HG03159 (cell line): Measurements from ENCODE around the gene METTL26.

Experiments
- ATAC-seq: cut with Tn5 transposase; IDR thresholded peaks from one replicate; pipeline ENCODE4 v1.9.1; 2021; ENCODE audit warnings: mild to moderate bottlenecking, moderate library complexity; ENCODE audit not compliant: unreplicated experiment

METTL26 gene

DNA sequence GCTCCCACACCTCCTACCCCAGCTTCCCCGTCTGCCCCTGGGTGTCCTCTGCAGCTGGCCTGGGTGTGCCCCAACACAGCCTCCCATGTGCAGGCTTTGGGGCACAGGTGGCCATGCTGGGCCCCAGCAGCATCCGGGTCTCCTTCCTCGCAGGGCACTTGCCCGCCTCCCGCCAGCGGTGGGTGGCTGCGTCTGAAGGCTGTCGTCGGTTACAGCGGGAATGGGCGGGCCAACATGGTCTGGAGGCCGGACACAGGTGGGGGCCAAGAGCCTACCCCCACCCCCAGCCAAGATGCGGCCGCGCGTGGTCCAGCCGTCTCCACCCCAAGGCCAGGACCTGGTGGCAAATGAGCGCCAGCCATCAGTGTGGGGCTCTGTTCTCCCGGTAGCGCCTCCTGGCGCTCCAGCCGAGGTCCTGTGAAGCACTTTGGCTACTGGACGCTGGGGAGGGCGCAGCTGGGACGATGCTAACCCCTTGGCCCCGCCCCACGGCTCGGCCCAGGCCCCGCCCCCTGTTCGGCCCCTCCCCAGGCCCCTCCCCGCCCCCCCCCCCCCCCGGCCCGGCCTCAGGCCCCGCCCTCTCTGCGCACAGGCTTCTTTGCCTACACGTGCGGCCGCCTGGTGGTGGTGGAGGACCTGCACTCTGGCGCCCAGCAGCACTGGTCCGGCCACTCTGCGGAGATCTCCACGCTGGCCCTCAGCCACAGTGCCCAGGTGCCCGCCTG is 24.5 kb upstream of the METTL26 start:
- ATAC-seq: peak; percentile 60

DNA sequence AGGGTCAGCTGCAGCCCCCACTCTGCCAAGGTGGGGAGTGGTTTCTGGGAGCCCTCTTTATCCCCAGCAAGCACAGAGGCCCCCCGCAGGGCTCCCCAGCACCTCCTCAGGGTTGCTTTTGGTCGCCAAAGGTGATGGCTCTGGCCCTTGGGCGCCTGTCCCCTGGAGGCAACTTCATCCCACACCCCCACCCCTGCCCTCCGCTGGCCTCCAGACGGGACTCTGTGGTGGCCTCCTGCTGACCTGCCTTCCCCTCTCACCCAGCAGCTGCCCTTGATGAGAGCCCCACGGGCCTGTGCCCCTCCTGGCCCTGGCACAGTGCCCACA is 24.0 kb upstream of the METTL26 start:
- no peak for ATAC-seq

DNA sequence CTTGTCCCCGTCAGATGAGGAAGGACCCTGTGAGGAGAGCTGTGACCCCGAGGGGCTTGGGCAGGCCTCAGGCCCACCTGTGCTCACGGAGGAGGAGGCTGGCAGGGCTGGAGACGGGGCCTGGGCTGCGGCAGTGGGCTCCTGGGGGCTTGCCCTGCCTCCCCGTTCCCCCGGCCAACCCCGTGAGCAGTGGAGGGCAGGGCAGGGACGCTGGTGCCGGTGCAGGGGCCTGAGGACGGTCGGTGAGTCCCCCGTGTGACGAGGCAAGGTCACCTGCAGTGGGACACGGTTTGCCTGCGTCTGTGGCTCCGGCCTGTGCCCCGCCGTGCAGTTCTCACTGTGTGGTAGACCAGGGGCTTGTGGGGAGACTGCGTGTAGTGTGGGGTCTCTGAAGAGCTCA is 23.5 kb upstream of the METTL26 start:
- no peak for ATAC-seq

DNA sequence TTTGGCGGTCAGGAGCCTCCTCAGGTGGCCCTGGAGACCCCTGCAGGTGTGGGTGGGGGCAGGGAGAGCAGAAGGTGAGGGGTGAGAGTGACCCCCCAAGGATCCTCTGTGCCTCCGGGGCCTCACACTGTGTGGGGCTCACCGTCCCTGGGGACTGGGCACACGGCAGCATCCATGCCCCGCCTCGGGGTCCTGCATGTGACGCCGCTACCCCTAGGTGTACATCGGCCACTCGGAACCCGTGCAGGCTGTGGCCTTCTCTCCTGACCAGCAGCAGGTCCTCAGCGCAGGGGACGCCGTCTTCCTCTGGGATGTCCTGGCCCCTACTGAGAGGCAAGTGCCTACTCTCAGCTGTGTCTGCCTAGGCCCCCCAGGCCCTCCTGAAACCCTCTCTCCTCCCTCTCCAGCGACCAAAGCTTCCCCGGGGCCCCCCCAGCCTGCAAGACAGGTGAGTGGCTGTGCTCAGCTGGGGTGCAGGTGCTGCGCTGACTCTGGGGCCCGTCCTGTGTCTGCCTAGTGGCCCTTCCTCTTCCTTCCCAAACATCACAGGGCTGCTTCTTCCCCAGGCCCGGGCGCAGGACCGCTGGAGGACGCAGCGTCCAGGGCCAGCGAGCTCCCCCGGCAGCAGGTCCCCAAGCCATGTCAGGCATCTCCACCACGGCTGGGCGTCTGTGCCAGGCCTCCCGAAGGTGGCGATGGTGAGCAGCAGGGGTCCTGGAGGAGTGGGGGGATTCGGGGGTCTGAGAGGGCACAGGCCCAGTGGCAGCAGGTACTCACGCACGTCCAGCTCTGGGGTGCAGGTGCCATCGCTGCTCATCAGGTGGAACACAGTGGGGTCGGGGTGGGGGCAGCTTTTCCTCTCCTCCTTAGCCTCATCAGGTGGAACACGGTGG is 22.8 kb upstream of the METTL26 start:
- no peak for ATAC-seq

DNA sequence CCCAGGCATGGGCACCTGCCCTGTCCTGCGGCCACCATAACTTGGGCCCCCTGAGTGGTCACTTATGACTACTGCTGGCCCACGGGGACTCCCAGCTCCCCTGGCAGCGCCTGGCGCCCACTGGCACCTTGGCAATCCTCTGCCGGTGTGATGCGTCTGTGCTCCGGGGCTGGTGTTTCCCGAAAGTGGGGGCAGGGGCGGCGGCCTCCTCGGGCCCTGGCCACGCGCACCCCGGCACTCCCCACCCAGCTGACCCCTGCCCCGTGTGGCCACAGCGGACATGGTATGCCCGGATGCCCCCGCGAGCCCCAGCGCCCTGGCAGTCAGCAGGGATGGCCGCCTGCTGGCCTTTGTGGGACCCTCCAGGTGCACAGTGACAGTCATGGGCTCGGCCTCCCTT is 21.4 kb upstream of the METTL26 start:
- no peak for ATAC-seq

DNA sequence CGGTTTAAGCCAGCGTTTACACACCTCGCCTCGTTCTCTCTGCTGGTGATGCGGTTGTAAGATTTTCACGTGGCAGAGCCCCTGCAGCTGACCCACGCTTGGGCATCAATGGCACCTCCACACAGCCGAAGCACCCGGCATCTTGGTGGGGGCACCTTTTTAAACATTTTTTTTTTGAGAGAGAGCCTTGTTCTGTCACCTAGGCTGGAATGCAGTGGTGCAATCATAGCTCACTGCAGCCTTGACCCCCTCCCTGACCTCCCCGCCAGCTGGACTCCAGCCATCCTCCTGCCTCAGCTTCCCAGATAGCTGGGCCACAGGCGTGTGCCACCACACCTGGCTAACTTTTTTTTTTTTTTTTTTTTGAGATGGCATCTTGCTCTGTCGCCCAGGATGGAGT is 17.9 kb upstream of the METTL26 start:
- ATAC-seq: no peak

DNA sequence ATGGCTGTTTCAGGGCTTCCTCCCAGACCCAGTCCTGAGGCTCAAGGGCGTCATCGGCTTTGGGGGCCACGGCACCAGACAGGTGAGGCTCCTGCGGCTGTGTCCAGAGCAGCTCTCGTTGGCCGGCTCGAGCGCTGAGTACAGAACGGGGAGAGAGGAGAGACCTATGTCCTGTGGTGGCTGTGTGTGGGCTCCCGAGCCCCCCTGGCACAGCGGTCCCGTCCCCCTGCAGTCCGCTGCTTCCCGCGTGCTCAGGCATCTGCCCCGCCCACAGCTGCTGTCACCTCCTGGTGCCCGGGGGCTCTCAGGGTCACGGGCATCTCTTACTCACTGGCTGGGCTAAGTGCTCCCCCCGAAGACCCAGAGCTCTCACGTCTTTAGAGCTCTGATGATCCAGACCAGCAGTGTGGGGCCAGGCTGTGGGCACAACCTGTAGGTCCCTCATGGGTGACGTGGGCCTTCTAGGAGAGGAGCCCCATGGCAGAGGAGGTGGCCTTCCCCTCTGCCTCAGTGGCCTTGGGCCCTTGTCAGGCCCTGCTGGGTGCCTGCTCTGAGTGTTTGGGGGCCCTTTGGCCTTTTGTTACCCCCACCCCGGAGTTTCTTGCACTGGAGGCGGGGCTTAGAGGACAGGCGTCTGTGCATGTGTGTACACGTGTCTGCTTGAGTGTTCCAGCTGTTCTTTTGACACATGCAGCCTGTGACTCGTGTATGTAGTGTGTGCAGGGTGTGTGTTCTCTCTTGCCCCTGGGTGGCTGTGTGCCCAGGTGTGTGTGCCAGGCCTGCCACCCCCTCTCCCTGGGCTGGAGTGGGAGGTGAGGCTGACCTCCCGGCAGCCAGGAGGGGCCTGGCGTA is 16.6 kb upstream of the METTL26 start:
- no peak for ATAC-seq

DNA sequence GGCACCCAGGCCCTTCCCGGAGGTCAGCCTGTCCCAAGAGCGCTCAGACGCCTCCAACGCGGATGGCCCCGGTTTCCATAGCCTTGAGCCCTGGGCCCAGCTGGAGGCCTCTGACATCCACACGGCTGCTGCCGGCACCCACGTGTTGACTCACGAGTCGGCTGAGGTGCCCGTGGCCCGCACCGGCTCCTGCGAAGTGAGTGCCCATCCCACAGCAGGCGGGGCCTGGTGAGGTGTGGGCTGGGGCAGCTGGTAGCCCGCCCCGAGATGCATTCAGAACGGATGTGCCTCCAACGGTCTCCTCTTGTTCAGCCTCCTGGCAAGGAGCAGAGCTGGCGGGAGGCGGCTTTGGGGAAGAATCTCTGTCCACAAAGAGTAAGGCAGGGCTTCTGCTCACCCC is 15.7 kb upstream of the METTL26 start:
- ATAC-seq: no peak

DNA sequence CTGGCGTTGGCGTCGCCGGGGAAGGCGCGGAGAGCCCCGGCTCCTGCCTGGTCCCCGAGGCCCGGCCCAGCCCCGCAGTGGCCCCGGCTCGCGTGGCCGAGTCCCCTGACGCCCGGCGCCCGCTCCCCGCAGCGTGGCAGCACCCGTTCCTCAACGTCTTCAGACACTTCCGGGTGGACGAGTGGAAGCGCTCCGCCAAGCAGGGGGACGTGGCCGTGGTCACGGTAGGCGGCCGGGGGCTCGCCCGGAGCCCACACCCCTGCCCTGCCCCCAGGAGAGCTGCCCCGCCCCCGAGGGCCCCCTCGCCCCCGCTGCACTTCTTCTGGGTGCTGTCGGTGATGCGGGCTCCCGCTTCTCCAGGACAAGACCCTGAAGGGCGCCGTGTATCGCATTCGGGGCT is 13.5 kb upstream of the METTL26 start:
- peak; percentile 17 for ATAC-seq

DNA sequence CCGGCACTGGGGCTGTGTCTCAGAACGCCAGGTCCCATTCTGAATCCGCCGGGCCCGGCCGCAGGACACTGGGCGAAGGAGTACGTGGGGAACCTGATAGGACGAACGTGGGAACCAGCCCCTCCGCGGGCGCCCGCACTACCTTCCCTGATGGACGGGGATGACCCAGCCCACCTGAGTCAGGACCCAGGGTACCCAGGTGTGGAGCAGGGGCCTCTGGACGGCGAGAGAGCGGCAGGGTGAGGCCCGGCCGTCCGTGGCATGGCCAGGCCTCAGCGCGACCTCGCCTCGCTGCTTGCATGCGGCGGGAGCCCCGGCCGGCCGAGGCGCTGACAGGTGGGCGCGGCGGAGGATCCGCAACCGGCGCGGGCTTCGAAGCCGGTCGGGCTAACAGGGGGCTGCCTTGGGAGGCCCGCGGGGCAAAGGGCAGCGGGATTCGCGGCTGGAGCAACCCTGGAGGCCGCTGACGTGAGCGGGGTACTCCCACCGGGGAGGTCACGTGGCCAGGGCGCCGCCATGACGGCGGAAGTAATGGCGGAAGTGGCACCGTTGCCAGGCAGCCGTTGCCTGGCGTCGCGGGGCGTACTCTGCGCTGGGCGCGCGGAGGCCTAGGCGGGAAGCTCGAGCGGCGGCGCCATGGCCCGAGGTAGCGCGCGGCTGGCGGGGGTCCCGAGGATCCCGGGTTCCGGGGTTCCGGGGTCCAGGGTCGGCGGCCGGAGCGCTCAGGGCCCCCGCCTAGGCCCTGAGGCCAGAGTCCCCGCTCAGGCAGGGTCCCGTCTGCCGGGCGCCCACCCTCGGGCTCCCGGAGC is 12.9 kb upstream of the METTL26 start, which contains the start of gene WDR90:
TSS of gene WDR90 (plus strand) at position 585 of the 809 bp plus-strand sequence. CDS start at position 637, 52 bp downstream.
- ATAC-seq: peak; percentile 82

DNA sequence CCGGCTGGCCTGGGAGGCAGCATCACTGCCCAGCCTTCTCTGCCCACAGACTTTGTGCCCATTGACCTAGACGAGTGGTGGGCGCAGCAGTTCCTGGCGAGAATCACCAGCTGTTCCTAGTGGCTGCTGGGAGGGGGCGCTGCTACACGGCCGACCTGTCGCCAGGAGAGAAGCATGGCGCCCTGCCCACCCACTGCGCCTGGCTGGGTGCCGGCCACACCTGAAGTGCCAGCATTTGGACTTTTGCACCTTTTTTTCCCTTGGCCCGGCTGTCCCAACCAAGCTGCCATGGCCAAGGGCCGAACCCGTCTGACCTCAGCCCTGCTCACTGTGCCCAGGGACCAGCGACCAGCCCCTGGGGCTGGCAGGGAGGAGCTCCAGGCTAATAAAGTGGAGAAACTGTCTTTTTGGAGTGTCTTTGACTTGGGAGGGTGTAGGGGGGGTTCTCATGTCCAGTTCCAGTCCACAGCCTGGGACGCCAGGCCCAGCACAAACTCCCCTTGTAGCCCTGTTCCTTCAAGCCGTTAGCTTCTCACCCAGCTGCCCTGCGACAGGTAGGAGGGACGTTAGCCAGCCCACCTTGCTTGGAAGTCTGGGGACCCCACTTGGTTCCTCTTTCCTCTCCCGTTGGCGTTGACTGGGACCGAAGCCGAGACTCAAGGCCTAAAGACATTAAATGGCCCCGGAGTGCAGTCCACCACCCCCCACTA is 12.1 kb upstream of the METTL26 start:
- no peak for ATAC-seq

DNA sequence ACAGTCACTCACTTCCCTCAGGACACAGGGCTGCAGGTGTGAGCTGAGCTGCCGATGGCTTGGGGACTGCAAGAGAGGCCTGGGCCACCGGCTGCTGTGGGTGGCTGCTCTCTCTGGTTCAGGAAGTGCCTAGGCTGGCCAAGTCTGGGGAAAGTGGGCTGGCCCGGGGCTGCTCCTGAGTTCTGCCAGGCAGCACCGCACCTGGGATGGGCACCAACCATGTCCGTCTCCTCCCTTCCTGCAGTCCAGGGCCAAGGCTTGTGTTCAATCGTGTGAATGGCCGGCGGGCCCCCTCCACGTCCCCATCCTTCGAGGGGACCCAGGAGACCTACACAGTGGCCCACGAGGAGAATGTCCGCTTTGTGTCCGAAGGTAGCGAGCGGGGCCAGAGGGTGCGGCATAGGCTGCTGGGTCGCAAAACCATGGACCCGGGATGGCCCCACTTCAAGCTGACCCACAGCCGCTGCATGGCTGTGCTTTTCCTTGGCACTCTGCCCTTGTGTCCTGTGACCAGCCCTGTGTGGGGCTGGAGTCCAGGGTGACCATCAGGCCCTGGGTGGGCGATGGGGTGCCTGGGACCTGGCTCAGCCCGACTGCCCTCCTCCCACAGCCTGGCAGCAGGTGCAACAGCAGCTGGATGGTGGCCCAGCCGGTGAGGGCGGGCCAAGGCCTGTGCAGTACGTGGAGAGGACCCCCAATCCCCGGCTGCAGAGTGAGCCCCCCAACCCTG is 11.2 kb upstream of the METTL26 start:
- no peak for ATAC-seq

DNA sequence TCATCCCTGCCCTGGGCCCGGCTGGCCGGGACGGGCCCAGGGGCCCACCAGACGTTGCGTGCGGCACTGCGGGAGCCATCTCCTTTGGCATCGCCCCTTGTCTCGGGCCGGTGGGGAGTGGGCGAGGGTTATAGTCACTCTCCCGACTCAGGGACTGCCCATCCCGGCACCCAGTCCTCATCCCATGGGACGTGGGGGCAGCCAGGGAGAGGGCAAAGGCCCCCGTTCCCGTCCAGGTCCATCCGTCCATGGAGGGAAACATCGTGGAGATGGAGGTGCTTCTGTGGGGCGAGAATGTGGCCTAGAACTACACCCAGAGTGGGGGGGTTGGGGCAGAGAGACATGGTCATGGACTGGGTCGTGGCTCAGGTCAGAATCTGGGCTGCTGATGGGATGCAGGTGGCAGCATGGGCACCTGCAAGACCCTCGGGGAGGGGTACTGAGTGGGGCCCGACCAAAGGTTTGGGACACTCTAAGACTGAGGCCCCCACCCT is 10.6 kb upstream of the METTL26 start:
- ATAC-seq: no peak

DNA sequence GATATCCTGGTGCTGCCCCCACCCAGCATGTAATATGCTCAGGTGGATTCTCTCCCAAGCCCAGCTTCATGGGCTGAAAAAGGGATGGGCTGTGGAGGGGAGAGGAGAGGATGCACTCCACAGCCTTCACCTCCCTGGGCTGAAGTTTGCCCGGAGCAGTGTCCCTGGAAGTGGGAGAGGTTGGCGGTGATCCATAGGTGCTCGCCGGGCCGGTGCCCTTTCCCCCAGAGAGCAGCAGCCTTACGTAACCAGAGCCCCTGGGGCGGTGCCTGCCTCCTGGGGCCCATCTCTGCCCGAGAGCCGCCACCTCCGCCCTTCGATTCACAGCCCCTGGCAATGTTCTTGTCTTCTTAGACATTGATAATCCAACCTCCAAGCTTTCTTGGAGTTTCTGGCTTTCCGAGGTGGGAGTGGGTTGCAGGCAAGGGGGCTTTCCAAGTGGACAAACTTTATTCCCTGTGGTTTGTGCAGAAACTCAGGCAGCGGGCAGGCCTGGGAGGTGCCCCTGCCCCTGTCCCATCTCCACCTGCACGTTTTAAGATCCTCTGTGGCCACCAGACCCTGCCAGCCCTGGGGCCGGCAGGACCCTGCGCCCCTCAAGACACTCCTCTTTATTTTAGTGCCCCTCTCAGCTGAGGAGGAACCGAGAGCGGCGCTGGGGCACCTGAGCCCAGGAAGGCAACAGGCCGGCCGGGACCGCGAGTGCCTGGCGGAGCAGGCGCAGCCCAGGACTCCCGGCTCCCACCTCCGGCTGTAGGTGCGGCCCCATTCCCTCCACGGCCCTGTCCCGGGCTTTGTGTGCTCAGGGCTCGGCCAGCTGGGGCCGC is 10.0 kb upstream of the METTL26 start:
- no peak for ATAC-seq

DNA sequence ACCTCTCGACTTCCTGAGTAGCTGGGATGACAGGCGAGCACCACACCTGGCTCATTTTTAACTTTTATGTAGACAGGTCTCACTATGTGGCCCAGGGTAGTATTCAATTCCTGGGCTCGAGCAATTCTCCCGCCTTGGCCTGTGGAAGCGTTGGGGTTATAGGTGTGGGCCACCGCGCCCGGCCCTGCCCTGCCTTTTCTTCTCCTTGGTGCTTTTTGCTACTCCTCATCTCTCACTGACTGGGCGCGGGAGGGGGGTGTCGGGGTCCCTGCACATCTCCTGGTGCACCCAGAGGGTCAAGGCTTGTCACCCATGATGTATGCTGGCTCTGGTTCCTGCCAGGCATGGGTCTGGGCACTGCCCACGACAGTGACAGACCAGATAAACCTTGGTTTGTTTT is 8.5 kb upstream of the METTL26 start:
- no peak for ATAC-seq

DNA sequence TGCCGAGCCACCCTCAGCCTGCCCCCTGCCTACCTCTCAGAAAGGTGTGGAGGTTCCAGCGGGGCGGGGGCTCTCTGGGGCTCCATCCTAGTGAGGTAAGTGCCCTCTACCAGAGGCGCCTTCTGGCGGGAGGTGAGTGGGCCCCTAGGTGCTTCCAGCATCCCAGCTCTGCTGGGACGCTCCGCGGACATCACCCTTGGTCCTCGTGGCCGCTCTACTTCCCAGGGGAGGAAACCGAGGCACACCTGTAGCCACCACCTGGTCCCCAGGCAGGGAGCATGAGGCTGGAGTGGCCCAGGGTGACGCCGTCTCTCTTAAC is 6.9 kb upstream of the METTL26 start:
- no peak for ATAC-seq

DNA sequence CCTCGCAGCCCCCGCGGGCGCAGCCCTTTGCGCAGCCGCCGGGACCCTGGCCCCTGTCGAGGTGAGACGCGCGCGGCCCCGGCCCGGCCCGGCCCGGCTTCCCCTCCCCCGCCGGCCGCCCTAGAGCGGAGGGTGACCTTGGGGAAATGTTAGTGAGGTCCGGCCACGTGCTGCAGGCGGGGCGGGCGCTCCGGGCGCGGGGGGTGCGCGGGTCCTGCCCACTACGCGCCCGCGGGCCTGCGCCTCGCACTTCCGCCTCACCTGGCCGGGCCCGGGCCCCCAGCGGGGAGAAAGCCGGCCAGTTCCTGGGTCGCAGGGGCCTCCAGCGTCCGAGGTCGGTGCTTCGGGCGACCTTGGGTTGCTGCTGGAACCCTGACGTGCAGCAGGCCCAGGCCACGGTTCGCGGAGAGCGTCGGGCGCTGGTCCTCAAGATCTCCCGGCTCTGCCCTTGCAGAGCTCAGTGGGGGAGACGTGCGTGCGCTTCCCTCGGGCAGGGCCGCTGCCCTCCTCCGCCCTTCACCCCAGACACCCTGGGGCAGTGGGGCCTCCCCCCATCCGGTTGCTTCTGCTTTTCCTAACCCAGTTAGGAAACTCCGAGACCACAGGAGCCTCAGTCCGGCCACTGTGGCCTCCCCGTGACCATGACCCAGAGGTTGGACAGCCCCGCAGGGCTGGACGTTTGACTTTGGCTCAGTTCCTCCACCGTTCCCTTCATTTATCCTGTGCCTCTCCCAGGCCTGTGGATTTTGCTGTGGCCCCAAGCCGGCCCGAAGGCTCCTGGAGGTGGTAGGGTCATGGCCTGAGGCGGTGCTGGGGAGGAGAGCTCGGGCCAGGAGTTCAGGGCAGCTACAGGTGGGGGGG is 6.3 kb upstream of the METTL26 start:
- ATAC-seq: peak; percentile 34
